T-helper 1 cell treated with Interleukin-12 subunit alpha and Interleukin-12 subunit beta and Interleukin-4 antibody, amounts not matched to agents 30 μg/mL and 1 μg/mL, for 36 hours (primary cell): ENCODE results near the gene AQP12A.

ENCODE experiments used
- H3K27ac Mint-ChIP-seq: one replicate; pipeline ENCODE4 v1.8.0; 2021; ENCODE audit warnings: mild to moderate bottlenecking, mixed read lengths
- H3K27me3 Mint-ChIP-seq: one replicate; pipeline ENCODE4 v1.8.0; 2021; ENCODE audit warnings: low read depth, mixed read lengths
- H3K36me3 Mint-ChIP-seq: one replicate; pipeline ENCODE4 v1.8.0; 2021; ENCODE audit warnings: low read depth, mixed read lengths
- H3K4me1 Mint-ChIP-seq: one replicate; pipeline ENCODE4 v1.8.0; 2021; ENCODE audit warnings: low read depth, mixed read lengths
- H3K4me3 Mint-ChIP-seq: one replicate; pipeline ENCODE4 v1.8.0; 2021; ENCODE audit warnings: mild to moderate bottlenecking, moderate library complexity, mixed read lengths
- H3K9me3 Mint-ChIP-seq: one replicate; pipeline ENCODE4 v1.8.0; 2021; ENCODE audit warnings: mixed read lengths

The AQP12A gene

GRCh38 chr2:240716130-240716798, 24.6 kb downstream of the AQP12A start:
- no peak overlapping the region for H3K4me3 Mint-ChIP-seq
- no peak overlapping the region for H3K27ac Mint-ChIP-seq
- H3K27me3 Mint-ChIP-seq: no peaks in the 10 kb centered on the region
- H3K9me3 Mint-ChIP-seq: no peaks in the 10 kb centered on the region
- no peaks in the 10 kb centered on the region for H3K4me1 Mint-ChIP-seq
- no peaks in the 10 kb centered on the region for H3K36me3 Mint-ChIP-seq

GRCh38 chr2:240717181-240717641, 25.5 kb downstream of the AQP12A start:
- Mint-ChIP-seq H3K9me3 (no peaks in the 10 kb centered on the region), H3K27me3 (no peaks in the 10 kb centered on the region), H3K36me3 (no peaks in the 10 kb centered on the region), H3K4me3 (no peak overlapping the region), H3K27ac (no peak overlapping the region), H3K4me1 (no peaks in the 10 kb centered on the region)

- no peaks in the 10 kb centered on the region for H3K27me3 Mint-ChIP-seq
- H3K27ac Mint-ChIP-seq: no peak overlapping the region
- no peaks in the 10 kb centered on the region for H3K36me3 Mint-ChIP-seq
- H3K4me1 Mint-ChIP-seq: no peaks in the 10 kb centered on the region
- no peak overlapping the region for H3K4me3 Mint-ChIP-seq
- H3K9me3 Mint-ChIP-seq: no peaks in the 10 kb centered on the region
These were observed 26.3 kb downstream of the AQP12A start for GRCh38 chr2:240717681-240718581.

DNA sequence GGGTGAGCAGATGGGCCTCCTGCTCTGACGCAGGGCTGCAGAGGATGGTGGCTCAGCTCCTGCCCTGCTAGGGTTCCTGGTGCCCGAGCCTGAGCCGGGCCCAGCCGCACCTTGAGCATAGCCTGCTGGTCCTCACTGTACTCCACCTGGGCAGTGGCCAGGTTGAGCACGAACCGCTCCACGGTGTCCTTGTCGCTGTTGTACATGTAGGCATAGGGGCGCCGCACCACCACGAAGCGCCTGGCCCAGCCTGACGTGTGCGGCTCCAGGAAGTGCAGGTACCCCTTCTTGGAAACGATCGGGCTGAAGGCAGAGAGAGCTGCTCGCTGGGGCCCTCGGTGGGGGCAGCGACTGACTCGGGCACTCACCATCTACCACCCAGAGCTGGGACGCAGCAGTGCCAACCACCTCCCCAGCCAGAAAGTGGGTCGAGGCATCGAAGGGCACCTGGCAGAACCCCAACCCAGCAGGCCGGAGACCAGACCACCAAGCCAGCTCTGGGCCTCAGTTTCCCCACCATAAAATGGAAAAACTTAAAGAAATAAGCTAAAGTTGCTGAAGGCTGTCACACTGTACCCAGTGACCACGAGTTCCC, 27.3 kb downstream of the AQP12A start:
- Mint-ChIP-seq H3K9me3 (no peaks in the 10 kb centered on the region), H3K4me3 (no peak overlapping the region), H3K27me3 (no peaks in the 10 kb centered on the region), H3K36me3 (no peaks in the 10 kb centered on the region), H3K4me1 (no peaks in the 10 kb centered on the region), H3K27ac (no peak overlapping the region)

GRCh38 chr2:240719676-240720545, 28.2 kb downstream of the AQP12A start:
- Mint-ChIP-seq H3K27ac (no peak overlapping the region), H3K9me3 (no peaks in the 10 kb centered on the region), H3K36me3 (no peaks in the 10 kb centered on the region), H3K27me3 (no peaks in the 10 kb centered on the region), H3K4me3 (no peak overlapping the region), H3K4me1 (no peaks in the 10 kb centered on the region)

GRCh38 chr2:240720686-240721595, 29.3 kb downstream of the AQP12A start:
- Mint-ChIP-seq H3K36me3 (no peaks in the 10 kb centered on the region), H3K4me3 (no peak overlapping the region), H3K4me1 (no peaks in the 10 kb centered on the region), H3K27me3 (no peaks in the 10 kb centered on the region), H3K27ac (no peak overlapping the region), H3K9me3 (no peaks in the 10 kb centered on the region)

DNA sequence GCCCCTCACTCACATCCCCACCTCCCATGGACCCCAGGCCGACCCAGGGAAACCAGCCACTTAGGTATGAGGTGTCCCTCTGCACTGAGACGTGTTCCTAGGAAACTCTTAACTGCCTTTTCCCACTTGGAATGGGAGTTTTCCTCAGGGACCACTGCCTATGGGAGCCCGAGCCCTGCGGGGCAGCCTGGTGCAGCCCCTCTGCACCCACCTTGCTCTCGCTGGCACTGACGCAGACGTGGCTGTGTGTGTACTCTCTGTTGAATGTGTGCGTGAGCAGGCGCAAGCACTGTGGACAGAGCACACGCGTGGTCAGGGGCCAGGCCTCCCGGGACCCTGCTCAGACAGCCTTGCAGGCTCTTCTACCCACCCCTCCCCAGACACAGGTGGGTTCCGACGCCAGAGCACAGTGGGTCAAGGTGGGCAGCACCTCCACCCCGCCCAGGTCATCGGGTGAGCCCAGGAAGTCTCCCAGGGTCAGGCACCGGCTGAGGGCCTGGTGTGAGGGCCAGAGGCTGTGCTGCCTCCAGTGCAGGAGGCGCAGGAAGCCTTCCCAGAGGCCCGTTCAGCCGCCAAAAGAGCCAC, 30.0 kb downstream of the AQP12A start:
- Mint-ChIP-seq H3K4me1 (no peaks in the 10 kb centered on the region), H3K4me3 (no peak overlapping the region), H3K9me3 (no peaks in the 10 kb centered on the region), H3K36me3 (no peaks in the 10 kb centered on the region), H3K27me3 (no peaks in the 10 kb centered on the region), H3K27ac (no peak overlapping the region)

DNA sequence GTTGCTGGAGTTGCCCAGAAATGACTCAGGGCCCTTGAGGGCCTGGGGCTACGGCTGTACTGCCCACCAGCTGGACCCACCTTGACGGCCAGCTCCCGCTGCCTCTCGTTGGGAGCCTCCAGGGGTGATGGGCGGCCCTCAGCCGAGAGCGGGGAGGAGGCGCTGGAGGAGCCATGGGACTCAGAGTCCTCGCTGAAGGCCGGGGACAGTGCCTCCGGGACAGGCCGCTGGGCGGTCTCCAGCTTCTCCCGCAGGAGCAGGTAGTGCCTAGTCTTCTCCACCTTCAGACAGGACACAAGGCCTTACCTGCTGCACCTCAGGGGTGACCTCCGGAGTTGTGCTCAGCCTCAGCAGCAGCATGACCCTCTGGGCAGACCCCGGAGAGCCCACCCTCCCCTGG, 30.7 kb downstream of the AQP12A start:
- Mint-ChIP-seq H3K9me3 (no peaks in the 10 kb centered on the region), H3K36me3 (no peaks in the 10 kb centered on the region), H3K27me3 (no peaks in the 10 kb centered on the region), H3K27ac (no peak overlapping the region), H3K4me1 (no peaks in the 10 kb centered on the region), H3K4me3 (no peak overlapping the region)

DNA sequence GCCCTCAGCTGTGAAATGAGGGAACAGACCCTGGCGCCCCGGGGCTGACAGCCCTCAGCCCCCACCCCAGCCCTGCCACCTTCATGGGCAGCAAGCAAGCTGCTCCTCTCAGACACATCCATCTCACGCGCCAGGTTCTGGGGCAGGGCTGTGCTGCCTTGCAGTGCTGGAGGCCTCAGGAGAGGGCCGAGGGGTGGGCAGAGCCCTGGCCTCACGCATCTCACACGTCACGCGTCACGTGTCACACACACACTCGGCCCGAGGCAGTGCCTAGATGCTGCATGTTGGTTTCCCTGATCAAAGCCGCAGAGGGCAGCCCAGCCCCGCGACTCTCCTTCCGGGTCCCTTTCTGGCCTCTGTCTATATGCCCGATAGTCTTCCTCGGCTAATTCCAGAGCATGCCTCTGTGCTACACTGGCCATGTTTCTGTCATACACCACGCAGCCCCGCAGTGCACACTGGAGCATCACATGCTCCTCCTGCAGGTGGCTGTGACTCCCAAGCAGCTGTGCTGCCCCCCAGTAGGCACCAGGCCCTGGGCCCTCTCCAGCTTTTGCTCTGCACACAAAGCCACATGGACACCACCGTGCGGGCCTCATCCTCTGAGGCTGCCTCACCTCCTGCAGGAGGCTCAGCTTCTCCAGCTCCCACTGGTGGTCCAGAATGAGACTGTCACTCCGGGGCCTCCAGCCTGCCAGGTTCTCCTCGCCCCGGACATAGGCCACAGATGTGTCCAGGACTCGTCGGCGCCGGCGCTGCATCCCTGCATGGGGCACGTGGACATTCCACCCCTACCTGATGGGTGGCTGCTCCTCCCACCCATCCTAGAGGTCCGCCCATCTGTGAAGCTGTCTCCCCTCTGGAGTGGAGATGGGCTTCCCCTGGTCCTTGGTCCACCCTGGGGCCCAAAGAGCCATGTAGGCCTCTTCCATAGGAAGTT, 31.4 kb downstream of the AQP12A start:
- Mint-ChIP-seq H3K27ac (no peak overlapping the region), H3K4me1 (no peaks in the 10 kb centered on the region), H3K27me3 (no peaks in the 10 kb centered on the region), H3K4me3 (no peak overlapping the region), H3K36me3 (no peaks in the 10 kb centered on the region), H3K9me3 (no peaks in the 10 kb centered on the region)

DNA sequence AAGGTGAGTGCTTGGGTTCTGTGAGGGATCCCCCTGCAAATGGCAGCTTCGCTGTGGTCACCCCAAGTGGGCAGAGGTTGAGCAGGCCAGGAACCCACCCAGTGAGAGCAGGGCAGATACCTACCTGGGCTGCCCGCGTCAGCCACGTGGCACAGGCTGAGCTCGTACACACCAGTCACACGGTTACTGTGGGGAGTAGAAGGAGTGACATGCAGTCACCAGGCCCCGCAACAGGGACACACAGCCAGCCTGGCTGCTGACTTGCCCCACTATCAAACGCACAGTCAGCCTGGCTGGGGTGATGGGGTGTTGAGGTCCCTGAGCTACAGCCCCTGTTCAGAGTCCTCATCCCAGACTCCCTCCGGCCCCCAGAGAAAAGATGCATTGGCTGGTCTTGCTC, 32.2 kb downstream of the AQP12A start:
- Mint-ChIP-seq H3K36me3 (no peaks in the 10 kb centered on the region), H3K4me3 (no peak overlapping the region), H3K27me3 (no peaks in the 10 kb centered on the region), H3K27ac (no peak overlapping the region), H3K4me1 (no peaks in the 10 kb centered on the region), H3K9me3 (no peaks in the 10 kb centered on the region)

DNA sequence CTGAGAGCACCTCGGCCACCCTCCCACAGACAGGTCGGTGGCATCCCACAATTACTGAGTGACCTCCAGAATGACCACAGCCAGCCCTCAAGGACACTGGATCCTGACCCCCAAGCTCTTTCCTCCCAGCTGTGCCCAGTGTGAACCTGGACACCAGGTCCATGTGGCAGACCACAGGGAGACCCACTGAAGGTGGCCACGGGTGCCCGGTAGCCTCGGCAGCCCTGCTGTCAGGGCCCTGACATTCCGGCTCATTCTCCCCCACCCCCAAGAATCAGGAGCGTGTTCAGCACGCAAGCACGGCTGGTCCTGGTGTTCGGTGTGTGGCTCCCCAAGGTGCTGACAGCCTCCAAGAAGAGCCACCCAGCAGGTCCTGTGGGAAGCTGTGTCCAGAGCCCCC, 32.8 kb downstream of the AQP12A start:
- H3K27me3 Mint-ChIP-seq: no peaks in the 10 kb centered on the region
- no peak overlapping the region for H3K27ac Mint-ChIP-seq
- no peaks in the 10 kb centered on the region for H3K9me3 Mint-ChIP-seq

GRCh38 chr2:240725266-240725665, 33.6 kb downstream of the AQP12A start:
- Mint-ChIP-seq H3K9me3 (no peaks in the 10 kb centered on the region), H3K36me3 (no peaks in the 10 kb centered on the region)

More for the DNA sequence above, 32.8 kb downstream of the AQP12A start:
- Mint-ChIP-seq H3K36me3 (no peaks in the 10 kb centered on the region), H3K4me1 (no peaks in the 10 kb centered on the region), H3K4me3 (no peak overlapping the region)

More at GRCh38 chr2:240725266-240725665, 33.6 kb downstream of the AQP12A start:
- Mint-ChIP-seq H3K4me1 (no peaks in the 10 kb centered on the region), H3K27ac (no peak overlapping the region), H3K4me3 (no peak overlapping the region), H3K27me3 (no peaks in the 10 kb centered on the region)
